ENCODE results near the gene TGFB1. TPM values are rescaled to one million over a fixed set of nuclear protein-coding genes. Genes with fewer than 3 reads are reported as not detected.
A peak's percentile ranks its signal among the peaks of the same experiment; 100 is the strongest.

TGFB1 gene
- total RNA-seq, 1 experiment from 2014 or later: 54.6 TPM

DNA sequence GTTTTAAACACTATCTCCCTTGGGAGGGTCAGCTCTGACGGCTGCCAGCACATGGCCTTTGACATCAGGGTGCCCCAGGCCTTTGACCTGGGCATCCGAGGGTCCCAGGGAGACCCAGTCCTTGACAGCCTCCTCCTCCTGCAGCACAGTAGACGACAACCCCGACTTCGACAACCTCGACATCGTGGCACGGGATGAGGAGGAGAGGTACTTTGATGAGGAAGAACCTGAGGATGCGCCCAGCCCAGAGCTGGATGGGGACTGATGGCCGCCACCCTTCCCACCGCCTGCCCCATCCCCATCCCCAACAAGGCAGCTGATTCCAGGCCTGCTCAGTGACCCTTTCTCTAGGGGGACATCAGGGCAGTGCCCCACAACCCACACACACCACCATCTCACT is 31.3 kb downstream of the TGFB1 start:
- Histone ChIP-seq H4K20me1 (ENCODE audit: insufficient read depth) (no peaks in the 10 kb centered on the region), H3K79me2 (ENCODE audit: insufficient read depth, low read length) (no peaks in the 10 kb centered on the region), H3K36me3 (ENCODE audit: control insufficient read depth in 1 of 2, insufficient read depth in 2 of 2, low read length in 2 of 2) (peaks cover 3 to 15% of the 10 kb centered on the region in 2 experiments; a peak in 3 of 4 replicates), H3K9me3 (ENCODE audit: control insufficient read depth in 1 of 2, insufficient read depth in 1 of 2, low read depth in 1 of 2, low read length in 2 of 2) (no peaks in the 10 kb centered on the region), H3K4me2 (ENCODE audit: low read length) (no peak overlapping the region), H3K27me3 (ENCODE audit: insufficient read depth, low read length) (no peaks in the 10 kb centered on the region), H3K9ac (ENCODE audit: low read length) (no peak overlapping the region), H3K27ac (ENCODE audit: low read depth, low read length) (no peak overlapping the region), H3K4me3 (replicated peaks in 1 of 2; ENCODE audit: low read depth in 1 of 2, low read length in 2 of 2) (no peak overlapping the region), H3K9me2 (ENCODE audit: insufficient read depth) (no peaks in the 10 kb centered on the region), H2AFZ (ENCODE audit: low read depth, low read length, poor library complexity, severe bottlenecking) (no peak overlapping the region), H3K4me1 (ENCODE audit: control insufficient read depth in 1 of 2, insufficient read depth in 2 of 2, low read length in 2 of 2) (peaks cover 5 to 31% of the 10 kb centered on the region in 2 experiments; a peak in 3 of 4 replicates)
- CTCF ChIA-PET: interaction anchor here (1.1 to 2.3 kb wide), 6 partner anchors 14 to 248 kb away, joined by 4 to 13 read pairs (median 8); partner anchors contain the start of gene DMAC2
- intact Hi-C loops (cut with micrococcal nuclease): loop anchor here (5.0 kb wide), 1 partner anchor 250 kb away; no protein-coding TSS in a partner anchor
- POLR2A ChIA-PET: interaction anchor here (0.9 kb wide), 1 partner anchor 62 kb away, joined by 3 read pairs; no protein-coding TSS in a partner anchor
- no peak for DNase-seq (ENCODE audit: low read depth, low spot score)
- BruUV-seq (replicated peaks): no TSS peak
- TF ChIP-seq SIN3A (IDR thresholded peaks at IDR 0.05; ENCODE audit: low read depth) (no peak), JUND (IDR thresholded peaks at IDR 0.05) (no peak), EGR1 (IDR thresholded peaks at IDR 0.05; ENCODE audit: low read depth) (no peak), ZNF274 (IDR thresholded peaks at IDR 0.05; ENCODE audit: low read depth, low read length) (no peak)
- TF ChIP-seq, protein P1, sequence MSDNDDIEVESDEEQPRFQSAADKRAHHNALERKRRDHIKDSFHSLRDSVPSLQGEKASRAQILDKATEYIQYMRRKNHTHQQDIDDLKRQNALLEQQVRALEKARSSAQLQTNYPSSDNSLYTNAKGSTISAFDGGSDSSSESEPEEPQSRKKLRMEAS (IDR thresholded peaks at IDR 0.05): no peak
- RAD21 ChIA-PET (ENCODE audit: low non-redundant PET in 1 of 2, low total read pairs in 2 of 2, uncharacterized antibody in 2 of 2, unreplicated experiment in 2 of 2): no interaction called here
- no peak for ATAC-seq

DNA sequence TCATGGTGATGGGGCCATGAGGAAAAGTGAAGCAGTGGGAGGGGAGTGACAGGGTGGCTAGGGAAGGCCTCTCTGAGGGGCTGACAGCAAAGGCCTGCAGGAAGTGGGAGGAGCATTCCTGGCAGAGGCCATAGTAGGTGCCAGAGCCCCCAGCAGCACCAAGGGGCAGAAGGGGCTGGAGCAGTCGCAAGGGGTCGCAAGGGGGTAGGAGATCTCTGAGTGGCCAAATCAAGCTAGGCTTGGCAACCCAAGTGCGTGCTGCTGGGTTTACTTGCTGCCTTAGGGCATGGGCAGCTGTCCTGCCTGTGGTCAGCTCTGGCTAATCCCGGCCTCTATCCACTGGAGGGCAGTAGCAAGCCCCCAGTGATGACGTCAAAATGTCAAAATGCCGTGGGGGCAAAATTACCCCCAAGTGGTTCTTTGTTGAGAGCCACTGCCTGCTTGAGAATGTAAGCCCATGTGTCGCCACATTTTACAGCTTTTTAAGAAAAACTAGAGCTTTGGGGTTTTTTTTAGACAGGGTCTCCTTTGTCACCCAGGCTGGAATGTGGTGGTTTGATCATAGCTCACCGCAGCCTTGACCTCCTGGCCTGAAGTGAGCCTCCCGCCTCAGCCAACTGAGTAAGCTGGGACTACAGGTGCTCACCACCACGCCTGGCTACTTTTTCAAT is 32.0 kb downstream of the TGFB1 start:
- no peak overlapping the region for H3K4me3 ChIP-seq (replicated peaks in 1 of 2; ENCODE audit: low read depth in 1 of 2, low read length in 2 of 2)
- no peaks in the 10 kb centered on the region for H3K27me3 ChIP-seq (ENCODE audit: insufficient read depth, low read length)
- H3K4me1 ChIP-seq (ENCODE audit: control insufficient read depth in 1 of 2, insufficient read depth in 2 of 2, low read length in 2 of 2): peaks cover 5 to 24% of the 10 kb centered on the region in 2 experiments; a peak in 3 of 4 replicates
- H3K9ac ChIP-seq (ENCODE audit: low read length): no peak overlapping the region
- H4K20me1 ChIP-seq (ENCODE audit: insufficient read depth): no peaks in the 10 kb centered on the region
- peaks cover 5 to 19% of the 10 kb centered on the region in 2 experiments; a peak in 3 of 4 replicates for H3K36me3 ChIP-seq (ENCODE audit: control insufficient read depth in 1 of 2, insufficient read depth in 2 of 2, low read length in 2 of 2)
- intact Hi-C loops (cut with micrococcal nuclease): loop anchor here (5.0 kb wide), 1 partner anchor 251 kb away; no protein-coding TSS in a partner anchor
- BruUV-seq (replicated peaks): no TSS peak
- ATAC-seq (peak; percentile 74), DNase-seq (ENCODE audit: low read depth, low spot score) (no peak)
- H3K9me2 ChIP-seq (ENCODE audit: insufficient read depth): no peaks in the 10 kb centered on the region
- CTCF ChIA-PET: interaction anchor here (0.7 to 2.3 kb wide), 7 partner anchors 13 to 249 kb away, joined by 3 to 13 read pairs (median 7); partner anchors contain the start of gene DMAC2
- no peak overlapping the region for H3K4me2 ChIP-seq (ENCODE audit: low read length)
- no peaks in the 10 kb centered on the region for H3K79me2 ChIP-seq (ENCODE audit: insufficient read depth, low read length)
- POLR2A ChIA-PET: interaction anchor here (0.9 kb wide), 1 partner anchor 63 kb away, joined by 3 read pairs; no protein-coding TSS in a partner anchor
- no peak overlapping the region for H2AFZ ChIP-seq (ENCODE audit: low read depth, low read length, poor library complexity, severe bottlenecking)
- RAD21 ChIA-PET (ENCODE audit: low non-redundant PET in 1 of 2, low total read pairs in 2 of 2, uncharacterized antibody in 2 of 2, unreplicated experiment in 2 of 2): no interaction called here
- H3K27ac ChIP-seq (ENCODE audit: low read depth, low read length): peak overlapping the region; percentile 29; the same call in 1 of the 2 replicates
- H3K9me3 ChIP-seq (ENCODE audit: control insufficient read depth in 1 of 2, insufficient read depth in 1 of 2, low read depth in 1 of 2, low read length in 2 of 2): no peaks in the 10 kb centered on the region
- no peak for TF ChIP-seq TCF7L2 (IDR thresholded peaks at IDR 0.05; ENCODE audit: borderline replicate concordance, extremely low read depth, insufficient read depth, insufficient read length)
- TF ChIP-seq YY1 (IDR thresholded peaks at IDR 0.05; ENCODE audit: extremely low read depth, insufficient replicate concordance, low read depth, low read length): no peak
- TF ChIP-seq ZNF274 (IDR thresholded peaks at IDR 0.05; ENCODE audit: low read depth, low read length): no peak
- TF ChIP-seq RAD21 (IDR thresholded peaks at IDR 0.05; ENCODE audit: low read depth): peak; percentile 44
- no peak for TF ChIP-seq ELF1 (IDR thresholded peaks at IDR 0.05; ENCODE audit: borderline replicate concordance, low read depth)
- TF ChIP-seq CBX3 (IDR thresholded peaks at IDR 0.05; ENCODE audit: low read depth): no peak
- no peak for TF ChIP-seq JUND (IDR thresholded peaks at IDR 0.05)
- TF ChIP-seq SP1 (IDR thresholded peaks at IDR 0.05; ENCODE audit: low read depth): no peak
- no peak; the same call in 1 of the 2 replicates for TF ChIP-seq POLR2AphosphoS5 (IDR thresholded peaks at IDR 0.05; ENCODE audit: low read depth, low read length)
- TF ChIP-seq, protein P2, sequence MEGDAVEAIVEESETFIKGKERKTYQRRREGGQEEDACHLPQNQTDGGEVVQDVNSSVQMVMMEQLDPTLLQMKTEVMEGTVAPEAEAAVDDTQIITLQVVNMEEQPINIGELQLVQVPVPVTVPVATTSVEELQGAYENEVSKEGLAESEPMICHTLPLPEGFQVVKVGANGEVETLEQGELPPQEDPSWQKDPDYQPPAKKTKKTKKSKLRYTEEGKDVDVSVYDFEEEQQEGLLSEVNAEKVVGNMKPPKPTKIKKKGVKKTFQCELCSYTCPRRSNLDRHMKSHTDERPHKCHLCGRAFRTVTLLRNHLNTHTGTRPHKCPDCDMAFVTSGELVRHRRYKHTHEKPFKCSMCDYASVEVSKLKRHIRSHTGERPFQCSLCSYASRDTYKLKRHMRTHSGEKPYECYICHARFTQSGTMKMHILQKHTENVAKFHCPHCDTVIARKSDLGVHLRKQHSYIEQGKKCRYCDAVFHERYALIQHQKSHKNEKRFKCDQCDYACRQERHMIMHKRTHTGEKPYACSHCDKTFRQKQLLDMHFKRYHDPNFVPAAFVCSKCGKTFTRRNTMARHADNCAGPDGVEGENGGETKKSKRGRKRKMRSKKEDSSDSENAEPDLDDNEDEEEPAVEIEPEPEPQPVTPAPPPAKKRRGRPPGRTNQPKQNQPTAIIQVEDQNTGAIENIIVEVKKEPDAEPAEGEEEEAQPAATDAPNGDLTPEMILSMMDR (IDR thresholded peaks at IDR 0.05 in 2 of 3, conservative IDR thresholded peaks at IDR 0.05 in 1 of 3; ENCODE audit: borderline replicate concordance in 1 of 3, insufficient read depth in 1 of 3, low read depth in 2 of 3, low read length in 2 of 3): peak; percentile 56 to 82 (median 68); a peak in 5 of 6 replicates
- no peak for TF ChIP-seq SRF (IDR thresholded peaks at IDR 0.05; ENCODE audit: low read depth)
- TF ChIP-seq CEBPB (IDR thresholded peaks at IDR 0.05; ENCODE audit: low read depth): no peak
